Lower leg skin (tissue), 4 donors: Measurements from ENCODE around the gene TCL1B. TPM values are rescaled to one million over a fixed set of nuclear protein-coding genes. Genes with fewer than 3 reads are reported as not detected.
A peak's percentile ranks its signal among the peaks of the same experiment; 100 is the strongest.

Source experiments
- DNase-seq, 2 donors: peaks; one replicate each; pipeline ENCODE4 v3.0.0-alpha.2; 2019; ENCODE audit warnings: low spot score in 2 of 2
- H3K4me3 ChIP-seq: fragments of 200-600 bp; sonication (generic); 2 replicates; pipeline ENCODE4 v1.5.1; 2017; ENCODE audit warnings: mild to moderate bottlenecking, low read depth; ENCODE audit not compliant: poor library complexity, severe bottlenecking
- CTCF ChIP-seq, 3 donors: fragments of 450-650 bp; IDR thresholded peaks; one replicate each; pipeline ENCODE4 v1.5.1; 2016; ENCODE audit warnings: antibody characterized with exemption in 3 of 3, mild to moderate bottlenecking in 3 of 3, moderate library complexity in 2 of 3
- POLR2A ChIP-seq, 2 donors: fragments of 450-650 bp; IDR thresholded peaks; one replicate each; pipeline ENCODE4 v1.6.1; 2016 to 2017; ENCODE audit warnings: antibody characterized with exemption in 2 of 2, mild to moderate bottlenecking in 1 of 2, moderate library complexity in 1 of 2
- WGBS, 2 donors: methylation state at CpG; one replicate each; pipeline ENCODE4 v1.1.5; 2018; 5-methylcytosine and 5-hydroxymethylcytosine counted together
- intact Hi-C: fragments of 100-400 bp; cut with DNase I; formaldehyde crosslinking; loops from one replicate; pipeline ENCODE4 v1.15.0; 2023; ENCODE audit warnings: low total_unique reads
- total RNA-seq, 4 donors: library from RNA; depleted of rRNA; stranded (reverse); fragments of >200 nt; gene quantifications; one replicate each; pipeline ENCODE4 v1.1.0, GENCODE V29; 2016

The TCL1B gene
- total RNA-seq, 4 donors from 2014 or later = not detected

GRCh38 chr14:95692109-95692508 lies 5.9 kb downstream of the TCL1B start:
- WGBS, 2 donors = 84 to 86% methylated on average over 4 of the region's 4 CpGs
- intact Hi-C loops = no loop called here
- DNase-seq = peak in 1 of 2 donors; percentile 78
- no peak overlapping the region for H3K4me3 ChIP-seq
- no peak for TF ChIP-seq POLR2A (IDR thresholded peaks at IDR 0.05)

DNA sequence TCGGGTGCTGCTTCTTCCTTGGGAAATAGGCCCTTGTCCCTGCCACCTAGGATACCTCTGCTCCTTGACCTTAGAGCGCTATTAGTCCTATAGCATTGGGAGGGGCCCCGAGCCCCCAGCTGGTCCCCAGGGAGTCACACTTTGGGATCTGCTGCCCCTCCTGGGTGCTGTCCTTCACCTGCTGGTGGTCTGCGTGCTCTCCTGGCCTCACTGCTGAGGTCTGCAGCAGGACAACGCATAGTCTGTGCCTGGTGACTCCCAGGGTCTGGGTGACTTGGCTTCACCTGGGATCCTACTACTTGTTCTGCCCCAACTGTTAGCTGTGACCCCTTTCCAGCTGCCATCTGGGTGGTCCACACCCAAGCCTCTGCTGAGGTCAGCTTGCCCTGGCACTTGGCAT lies 8.8 kb downstream of the TCL1B start:
- intact Hi-C loops = no loop called here
- TF ChIP-seq POLR2A (IDR thresholded peaks at IDR 0.05) (no peak), CTCF (IDR thresholded peaks at IDR 0.05) (no peak)
- H3K4me3 ChIP-seq = no peak overlapping the region
- DNase-seq = peak in 1 of 2 donors; percentile 63
- WGBS, 2 donors = 75 to 76% methylated on average over 5 of the region's 5 CpGs

- TF ChIP-seq POLR2A (IDR thresholded peaks at IDR 0.05) = no peak
- no peak for TF ChIP-seq CTCF (IDR thresholded peaks at IDR 0.05)
- intact Hi-C loops = no loop called here
- no peak overlapping the region for H3K4me3 ChIP-seq
- WGBS, 2 donors = 67 to 74% methylated on average over 5 of the region's 5 CpGs
- peak in 1 of 2 donors; percentile 45 for DNase-seq
These were observed 9.7 kb downstream of the TCL1B start for GRCh38 chr14:95695913-95696312.

GRCh38 chr14:95696741-95697140 lies 10.5 kb downstream of the TCL1B start:
- TF ChIP-seq POLR2A (IDR thresholded peaks at IDR 0.05) = no peak
- no peak for TF ChIP-seq CTCF (IDR thresholded peaks at IDR 0.05)
- intact Hi-C loops = no loop called here
- WGBS, 2 donors = 68 to 70% methylated on average over 15 of the region's 15 CpGs
- DNase-seq = peak in 1 of 2 donors; percentile 25
- H3K4me3 ChIP-seq = no peak overlapping the region

- intact Hi-C loops = no loop called here
- H3K4me3 ChIP-seq = no peak overlapping the region
- peak in 1 of 2 donors; percentile 39 for DNase-seq
- 56 to 64% methylated on average over 7 of the region's 7 CpGs for WGBS, 2 donors
- no peak for TF ChIP-seq POLR2A (IDR thresholded peaks at IDR 0.05)
- TF ChIP-seq CTCF (IDR thresholded peaks at IDR 0.05) = no peak
These were observed 11.5 kb downstream of the TCL1B start for GRCh38 chr14:95697764-95698163.

GRCh38 chr14:95698287-95698686 lies 12.1 kb downstream of the TCL1B start:
- TF ChIP-seq CTCF (IDR thresholded peaks at IDR 0.05) = no peak
- no peak for TF ChIP-seq POLR2A (IDR thresholded peaks at IDR 0.05)
- intact Hi-C loops = no loop called here
- H3K4me3 ChIP-seq = no peak overlapping the region
- no peak for DNase-seq
